ENCODE results near the gene AKR1B1.

DNA sequence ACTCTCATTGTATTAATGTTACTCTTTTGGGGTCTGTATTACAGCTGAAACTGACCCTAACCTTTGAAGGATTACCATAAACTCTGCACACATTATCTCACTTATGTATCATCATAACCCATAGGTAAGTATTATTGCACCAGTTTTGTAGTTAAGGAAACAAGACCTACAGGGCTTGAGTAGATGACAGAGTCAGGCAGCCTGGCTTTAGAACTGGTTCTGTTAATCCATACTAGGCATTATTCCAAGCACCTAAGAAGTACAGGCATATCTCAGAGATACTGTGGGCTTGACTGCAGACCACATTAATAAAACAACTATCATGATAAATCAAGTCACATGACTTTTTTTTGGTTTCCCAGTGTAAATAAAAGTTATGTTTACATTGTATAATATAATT is 17.1 kb upstream of the AKR1B1 start:
- TF ChIP-seq EZH2phosphoT487 (IDR thresholded peaks at IDR 0.05; ENCODE audit: borderline replicate concordance) = no peak
- TF ChIP-seq, protein P1, sequence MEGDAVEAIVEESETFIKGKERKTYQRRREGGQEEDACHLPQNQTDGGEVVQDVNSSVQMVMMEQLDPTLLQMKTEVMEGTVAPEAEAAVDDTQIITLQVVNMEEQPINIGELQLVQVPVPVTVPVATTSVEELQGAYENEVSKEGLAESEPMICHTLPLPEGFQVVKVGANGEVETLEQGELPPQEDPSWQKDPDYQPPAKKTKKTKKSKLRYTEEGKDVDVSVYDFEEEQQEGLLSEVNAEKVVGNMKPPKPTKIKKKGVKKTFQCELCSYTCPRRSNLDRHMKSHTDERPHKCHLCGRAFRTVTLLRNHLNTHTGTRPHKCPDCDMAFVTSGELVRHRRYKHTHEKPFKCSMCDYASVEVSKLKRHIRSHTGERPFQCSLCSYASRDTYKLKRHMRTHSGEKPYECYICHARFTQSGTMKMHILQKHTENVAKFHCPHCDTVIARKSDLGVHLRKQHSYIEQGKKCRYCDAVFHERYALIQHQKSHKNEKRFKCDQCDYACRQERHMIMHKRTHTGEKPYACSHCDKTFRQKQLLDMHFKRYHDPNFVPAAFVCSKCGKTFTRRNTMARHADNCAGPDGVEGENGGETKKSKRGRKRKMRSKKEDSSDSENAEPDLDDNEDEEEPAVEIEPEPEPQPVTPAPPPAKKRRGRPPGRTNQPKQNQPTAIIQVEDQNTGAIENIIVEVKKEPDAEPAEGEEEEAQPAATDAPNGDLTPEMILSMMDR (conservative IDR thresholded peaks at IDR 0.05; ENCODE audit: low read length) = no peak

All from Loucy (cell line).